Measurements from ENCODE around the gene BMAL1.
A peak's percentile ranks its signal among the peaks of the same experiment; 100 is the strongest.

Gene BMAL1

DNA sequence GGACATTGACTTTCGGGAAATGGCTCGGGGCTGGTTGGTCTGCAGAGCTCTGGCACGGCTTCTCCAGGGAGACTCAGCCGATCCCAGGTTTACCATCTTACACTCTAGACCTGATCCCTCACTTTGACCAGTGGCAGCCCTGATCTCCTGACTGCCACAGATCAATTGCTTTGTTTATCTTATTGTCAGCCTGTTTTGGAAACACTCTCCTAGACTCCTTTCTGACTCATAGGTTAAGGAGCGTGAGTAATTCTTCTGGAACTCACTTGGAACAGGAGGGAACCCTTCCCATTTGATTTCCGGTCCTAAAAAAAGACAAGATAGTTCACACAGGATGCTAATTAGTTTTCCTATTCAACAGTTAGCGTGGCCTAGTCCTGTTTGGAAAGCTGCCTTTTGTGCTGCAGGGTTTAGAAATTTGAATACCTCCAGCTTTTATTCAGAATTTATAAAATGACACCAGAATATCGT, 16.0 kb upstream of the BMAL1 start:
- no peak for DNase-seq

DNA sequence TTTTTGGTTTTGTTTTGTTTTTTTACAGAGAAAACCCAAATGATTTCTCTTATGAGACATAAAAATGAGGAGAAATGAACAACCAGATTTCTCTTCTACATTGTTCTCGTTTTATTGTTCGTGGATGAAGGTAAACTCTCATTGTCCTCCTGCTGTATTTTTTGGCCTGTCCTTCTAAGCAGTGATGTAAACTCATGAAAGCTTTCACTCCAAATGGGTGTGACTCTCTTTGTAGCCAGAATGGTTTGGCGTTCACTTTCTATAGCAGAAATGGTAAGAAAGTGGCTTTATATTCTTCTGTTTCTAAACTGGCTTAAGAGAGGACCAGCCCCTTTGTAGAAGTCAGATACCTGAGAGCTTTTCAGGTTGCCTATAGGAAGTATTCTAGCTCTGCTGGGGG, 15.5 kb upstream of the BMAL1 start:
- no peak for DNase-seq

DNA sequence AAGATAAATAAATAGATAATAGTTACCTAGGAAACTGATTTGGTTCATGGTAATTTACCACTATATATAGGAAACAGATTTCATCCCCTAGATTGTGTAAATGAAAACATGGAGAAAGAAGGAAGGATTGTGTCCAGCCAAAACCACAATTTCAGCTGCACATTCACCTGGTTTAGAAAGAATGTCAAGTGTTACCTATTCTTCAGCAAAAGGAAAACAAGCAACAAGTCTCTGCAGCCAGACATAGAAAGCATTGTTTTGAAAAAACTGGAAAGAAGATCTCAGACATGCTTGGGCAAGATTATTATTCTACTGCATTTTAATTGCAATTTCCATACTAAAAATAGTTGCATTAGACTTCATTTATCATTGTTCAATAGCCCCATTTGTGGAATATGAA, 8.8 kb upstream of the BMAL1 start:
- DNase-seq, result no peak

DNA sequence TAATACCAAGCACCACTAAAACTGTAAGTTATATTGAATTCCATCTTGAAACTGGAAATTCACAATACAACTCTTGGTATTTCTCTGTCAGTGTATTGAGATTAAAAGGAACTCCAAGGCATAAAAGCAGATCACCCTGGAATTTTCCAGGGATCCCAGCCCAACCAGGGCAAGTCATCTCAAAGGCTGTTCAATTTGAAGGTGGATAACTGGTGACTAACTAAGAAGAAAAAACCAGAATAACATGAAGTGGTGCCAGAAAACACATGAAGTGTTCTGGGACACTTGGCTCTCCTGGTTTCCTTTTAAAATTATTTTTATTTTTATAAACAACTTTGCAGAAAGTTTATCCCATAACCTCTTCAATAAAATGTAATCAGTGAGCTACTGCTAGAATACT, 7.8 kb upstream of the BMAL1 start:
- DNase-seq, result no peak

DNA sequence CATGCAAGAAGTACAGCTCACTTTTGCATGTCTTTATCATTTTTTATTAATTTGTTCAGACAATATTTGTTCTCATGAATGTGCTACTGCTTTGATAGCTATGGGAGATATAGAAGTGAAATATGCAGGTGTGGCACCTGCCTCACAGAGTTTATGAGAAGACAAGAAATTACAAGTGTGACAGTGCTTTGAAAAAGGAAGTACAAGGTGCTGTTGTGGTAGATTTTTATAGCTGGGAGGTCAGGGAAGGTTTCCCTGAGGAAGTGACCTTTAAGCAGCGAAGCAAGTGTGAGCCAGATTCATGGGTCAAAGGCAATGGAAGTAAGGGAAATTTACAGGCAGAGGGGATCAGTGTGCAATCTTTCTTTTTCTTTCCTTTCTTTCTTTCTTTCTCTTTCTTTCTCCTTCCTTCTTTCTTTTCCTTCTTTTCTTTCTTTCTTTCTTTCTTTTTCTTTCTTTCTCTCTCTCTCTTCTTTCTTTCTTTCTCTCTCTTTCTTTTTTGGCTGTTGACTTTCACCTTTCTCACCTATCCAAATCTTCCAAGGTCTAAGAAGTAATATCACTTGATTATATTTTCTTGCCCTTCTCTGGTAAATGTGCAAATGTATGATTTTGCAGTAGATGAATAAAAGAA, 6.4 kb upstream of the BMAL1 start:
- DNase-seq, result peak in 2 of 4 experiments; percentile 14 to 21

DNA sequence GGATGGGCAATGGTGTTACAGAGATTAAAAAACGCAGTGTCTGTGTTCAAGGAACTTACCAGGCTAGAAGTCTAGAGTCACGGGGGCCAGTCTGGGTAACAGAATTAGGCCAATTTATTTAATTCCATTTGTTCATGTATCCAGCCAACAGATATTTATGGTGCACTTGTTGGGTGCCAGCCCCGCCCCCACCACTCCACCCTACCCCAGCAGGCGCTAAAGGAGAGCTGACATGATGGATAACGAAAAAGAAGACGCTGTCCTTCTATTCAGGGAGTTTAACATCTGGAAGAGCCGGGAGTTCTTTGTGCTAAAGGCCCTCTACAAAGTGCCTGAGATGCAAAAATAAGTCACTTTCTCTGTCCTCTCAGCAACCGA, 1.1 kb upstream of the BMAL1 start:
- DNase-seq, result peak in 1 of 4 experiments; percentile 15

DNA sequence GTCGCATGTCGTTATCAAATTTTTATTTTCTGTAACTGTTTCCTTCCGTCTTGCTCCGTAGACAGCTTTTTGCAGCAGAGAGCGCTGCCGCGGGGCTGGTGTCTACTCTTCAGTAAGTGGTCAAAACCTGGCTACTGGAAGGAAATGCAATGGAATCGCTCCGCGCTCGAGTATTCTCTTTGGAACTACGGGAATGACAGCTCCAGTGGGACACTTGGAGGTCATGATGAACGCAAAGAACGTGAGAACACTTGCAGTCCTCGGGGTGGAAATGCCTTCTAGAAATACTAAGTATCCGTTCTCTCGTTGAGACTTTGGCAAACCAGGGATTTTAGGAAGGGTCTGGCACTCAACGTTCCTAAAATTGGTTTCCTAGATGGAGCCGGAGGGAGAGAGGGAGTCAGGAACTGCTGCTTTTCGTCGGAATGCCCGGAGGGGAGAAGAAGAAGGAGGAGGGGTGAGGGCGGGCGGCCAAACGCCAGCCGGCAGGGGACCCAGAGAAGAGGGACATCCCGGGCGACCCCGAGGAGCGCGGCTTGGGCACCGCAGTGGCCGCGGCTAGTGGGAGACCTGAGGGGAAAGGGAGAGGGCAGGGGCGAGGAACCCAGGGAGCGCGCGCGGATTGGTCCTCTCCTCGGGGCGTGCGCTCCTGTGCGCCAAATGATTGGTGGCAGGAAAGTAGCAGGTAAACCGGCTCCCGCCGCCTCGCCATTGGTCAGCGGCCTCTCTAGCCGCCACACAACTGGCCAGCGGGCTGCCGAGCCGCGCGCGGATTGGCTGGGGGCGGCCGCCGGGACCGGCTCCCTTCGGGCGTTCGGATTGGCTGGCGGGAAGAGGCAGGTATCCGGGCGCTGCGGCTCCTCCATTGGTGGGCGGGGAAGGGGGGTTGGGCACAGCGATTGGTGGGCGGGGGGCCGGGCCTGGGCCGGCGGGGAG, 490 bp upstream of the BMAL1 start:
- DNase-seq, result peak; percentile 98 to 99 (median 99)

DNA sequence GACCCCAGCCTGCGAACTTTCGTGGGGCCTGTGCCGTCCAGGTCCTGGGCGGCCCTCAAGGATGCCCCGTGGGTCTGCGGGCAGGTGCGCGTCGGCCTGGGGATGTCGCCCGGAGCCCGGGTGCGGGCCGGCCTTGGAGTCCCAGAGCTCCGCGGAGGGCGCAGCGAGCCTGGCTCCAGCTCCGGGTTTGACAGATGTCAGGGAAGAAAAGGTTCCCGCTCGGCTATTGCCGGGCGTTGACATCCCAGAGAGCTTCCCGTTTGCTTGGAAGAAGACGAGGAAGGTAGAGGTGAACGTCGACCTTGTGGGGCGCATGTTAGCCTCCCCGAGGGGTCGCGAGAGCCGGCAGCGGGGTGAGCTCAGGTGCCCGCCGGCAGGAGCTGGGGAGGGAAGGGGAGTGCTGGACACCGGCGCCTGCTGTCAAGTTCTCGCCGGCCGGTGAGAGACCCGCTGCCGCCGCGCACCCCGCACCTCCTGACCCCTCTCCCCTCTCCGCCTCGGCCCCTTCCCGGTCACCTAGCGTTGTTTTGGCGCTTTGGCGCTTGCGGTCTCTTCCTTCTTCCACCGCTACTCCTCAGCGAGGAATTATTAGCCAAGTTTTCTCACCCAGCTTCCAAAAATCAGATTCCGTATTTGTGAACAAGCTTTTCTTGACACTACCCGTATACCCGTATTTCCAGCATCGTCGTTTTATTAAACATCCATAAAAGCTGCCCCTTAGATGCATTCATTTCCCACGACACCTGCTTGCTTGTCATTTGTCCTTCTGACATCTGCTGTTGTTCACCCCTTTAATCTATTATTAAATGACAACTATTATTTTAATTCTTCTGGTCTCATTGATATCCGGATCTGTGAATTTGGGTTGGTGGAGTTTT, 1.3 kb downstream of the BMAL1 start:
- DNase-seq, result peak; percentile 2 to 33 (median 18)

DNA sequence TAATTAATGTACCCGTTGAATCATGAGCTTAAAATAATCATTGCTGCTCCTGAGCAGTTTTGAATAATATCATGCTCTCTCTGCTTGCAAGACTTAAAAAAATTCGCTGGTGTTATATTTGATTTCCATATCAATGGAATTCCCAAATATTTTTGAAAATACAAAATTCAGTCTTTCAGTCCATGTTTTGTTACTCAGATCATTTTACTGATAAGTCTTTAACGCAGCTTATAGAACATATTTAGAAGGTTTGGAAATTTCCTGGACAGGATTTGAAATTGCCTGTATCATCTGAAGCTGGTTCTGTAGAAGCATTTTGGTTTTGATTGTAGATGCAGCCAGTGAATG, 1.9 kb downstream of the BMAL1 start:
- DNase-seq, result no peak

DNA sequence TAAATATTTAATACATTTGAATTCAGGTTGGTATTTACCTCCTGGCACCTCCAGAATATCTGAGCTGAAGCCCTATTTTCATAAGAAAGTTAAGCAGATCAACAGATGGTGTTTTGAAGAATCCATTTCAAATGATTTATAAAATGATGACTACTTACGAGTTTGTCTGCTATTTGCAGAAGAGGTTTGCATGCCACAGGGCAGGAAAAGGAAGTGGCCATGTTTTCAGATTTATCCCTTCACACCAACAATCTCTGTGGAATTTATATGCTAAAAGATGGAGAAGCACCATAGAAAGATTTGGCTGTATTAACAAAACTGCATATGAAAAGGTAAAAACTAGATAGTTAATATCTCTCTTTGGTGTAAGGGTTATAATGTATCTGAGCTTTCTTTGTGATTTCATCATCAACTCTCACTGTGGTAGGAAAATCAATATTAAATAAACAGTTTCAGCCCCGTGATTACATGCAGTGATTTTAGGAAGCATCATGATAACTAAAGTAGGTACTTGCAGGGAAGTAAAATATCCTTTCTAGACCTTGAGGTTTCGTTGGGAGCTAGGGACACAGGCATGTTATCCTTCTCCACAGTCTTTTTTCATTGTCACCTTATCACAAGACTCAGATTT, 2.6 kb downstream of the BMAL1 start:
- peak in 3 of 4 experiments; percentile 32 to 44 (median 41) for DNase-seq

DNA sequence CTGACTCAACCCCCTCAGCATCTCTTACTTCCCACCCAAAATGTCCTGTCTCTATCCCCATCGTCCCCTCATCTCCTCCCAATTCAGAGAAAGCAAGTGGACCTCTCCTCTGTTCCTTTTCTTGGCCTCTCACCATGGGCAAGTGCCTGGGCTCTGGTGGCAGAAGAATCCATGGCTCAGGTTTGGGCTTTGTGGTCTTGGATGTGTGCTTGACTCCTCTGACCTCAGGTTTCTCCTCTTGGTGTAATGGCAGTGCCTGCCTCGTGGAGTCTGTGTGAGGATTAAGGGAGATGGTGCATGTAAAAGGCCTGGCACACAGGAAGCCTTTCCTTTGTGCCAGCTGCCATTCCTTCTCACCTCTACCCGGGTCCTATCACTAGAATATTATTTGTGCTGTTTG, 3.2 kb downstream of the BMAL1 start:
- no peak for DNase-seq

DNA sequence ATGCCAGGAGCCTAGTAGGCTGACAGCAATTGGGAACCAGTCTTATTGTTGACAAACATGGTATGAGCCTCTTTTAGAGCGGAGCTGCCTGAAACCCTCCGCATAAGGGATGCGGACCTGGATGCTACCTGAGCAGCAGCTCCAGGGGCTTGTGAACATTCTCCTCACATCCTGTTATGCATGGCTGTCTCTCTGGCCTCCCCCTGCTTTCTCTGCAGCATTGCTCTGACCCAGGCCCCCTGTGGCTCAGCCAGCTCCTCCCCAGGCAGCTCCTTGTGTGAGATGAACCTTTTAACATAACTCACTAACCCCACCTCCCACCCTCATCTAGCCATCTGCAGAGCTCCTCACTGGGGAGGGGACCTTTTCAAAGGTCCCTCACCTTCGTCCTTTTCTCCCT, 6.0 kb downstream of the BMAL1 start:
- no peak for DNase-seq

DNA sequence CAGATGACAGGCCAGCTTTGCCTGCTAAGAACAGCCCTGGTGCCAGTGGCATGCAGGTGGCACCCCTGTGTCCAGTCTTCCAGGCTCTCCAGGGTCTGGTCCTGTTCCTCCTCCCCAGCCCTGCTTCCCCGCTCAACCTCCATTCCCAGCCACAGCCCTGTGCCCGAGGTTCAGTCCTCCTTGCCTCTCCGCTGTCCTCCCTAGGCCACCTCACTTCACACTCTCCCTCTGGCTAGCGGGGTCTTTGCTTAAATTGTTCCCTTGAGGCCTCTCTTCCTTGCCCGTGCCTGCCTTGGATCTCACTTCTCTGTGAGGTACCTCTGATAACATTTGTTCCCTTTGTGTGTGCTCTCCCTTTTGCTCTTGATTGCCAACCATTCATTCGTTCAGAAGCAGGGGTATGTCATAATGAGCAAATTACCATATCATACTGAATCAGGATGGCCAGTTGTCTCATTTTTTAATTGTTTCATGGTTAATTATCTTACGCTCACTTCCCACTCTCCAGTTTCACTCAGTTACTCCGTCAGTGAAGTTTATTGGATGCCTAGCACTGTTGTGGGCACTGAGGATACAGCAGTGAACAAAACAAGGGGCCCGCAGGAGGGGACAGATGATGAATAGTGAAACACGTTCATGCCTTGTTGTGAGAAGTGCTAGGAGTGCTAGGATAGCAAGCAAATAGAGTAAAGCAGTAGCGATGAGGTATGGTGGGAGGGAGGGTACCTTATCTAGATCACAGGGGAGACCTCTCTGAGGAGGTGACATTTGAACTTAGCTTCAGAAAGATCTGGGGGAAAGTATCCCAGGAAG, 7.4 kb downstream of the BMAL1 start:
- no peak for DNase-seq

DNA sequence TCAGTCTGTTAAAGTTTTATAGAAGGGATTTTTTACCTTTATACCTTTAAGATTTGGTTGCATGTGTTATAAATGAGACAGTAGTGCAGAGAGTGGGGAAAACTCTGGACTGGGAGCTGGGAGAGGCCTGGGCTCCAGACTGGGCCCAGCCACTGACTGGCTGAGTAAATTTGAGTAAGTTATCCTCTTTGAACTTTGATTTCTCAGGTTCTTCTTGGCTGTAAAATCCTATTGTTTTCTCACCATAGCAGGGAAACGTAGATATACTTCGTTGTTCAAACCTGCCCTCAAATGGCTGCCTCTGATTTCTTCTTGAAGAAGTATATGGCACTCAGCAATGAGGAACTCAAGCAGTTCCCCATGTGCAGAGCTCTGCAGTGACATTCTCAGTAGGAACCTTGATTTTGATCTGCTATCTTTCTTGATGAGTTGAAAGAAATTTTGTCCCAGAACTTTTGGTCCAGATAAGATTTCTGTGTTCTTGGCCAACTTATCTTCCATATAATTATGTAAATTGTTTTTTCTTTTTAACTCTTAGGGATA, 8.8 kb downstream of the BMAL1 start:
- peak; percentile 42 to 59 (median 50) for DNase-seq

DNA sequence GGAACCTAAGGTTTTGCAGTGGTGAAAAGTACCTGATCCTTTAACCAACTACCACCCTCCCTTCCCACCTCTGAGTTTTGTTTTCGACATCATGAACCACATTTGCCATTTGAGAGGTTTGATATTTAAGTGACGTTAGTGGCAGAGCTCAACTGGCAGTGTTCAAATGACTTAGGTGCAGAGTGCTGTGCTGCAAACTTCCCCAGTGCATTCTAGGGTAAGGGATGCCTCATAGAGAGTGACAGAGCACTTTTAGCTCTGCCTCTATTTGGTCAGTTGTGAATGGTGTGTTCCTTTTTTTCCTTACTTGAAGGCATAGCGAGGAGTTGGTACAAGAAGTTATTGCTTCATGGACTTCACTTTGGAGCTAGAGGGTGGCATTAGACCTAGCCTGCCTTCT, 9.4 kb downstream of the BMAL1 start:
- DNase-seq, result peak; percentile 48 to 72 (median 65)

DNA sequence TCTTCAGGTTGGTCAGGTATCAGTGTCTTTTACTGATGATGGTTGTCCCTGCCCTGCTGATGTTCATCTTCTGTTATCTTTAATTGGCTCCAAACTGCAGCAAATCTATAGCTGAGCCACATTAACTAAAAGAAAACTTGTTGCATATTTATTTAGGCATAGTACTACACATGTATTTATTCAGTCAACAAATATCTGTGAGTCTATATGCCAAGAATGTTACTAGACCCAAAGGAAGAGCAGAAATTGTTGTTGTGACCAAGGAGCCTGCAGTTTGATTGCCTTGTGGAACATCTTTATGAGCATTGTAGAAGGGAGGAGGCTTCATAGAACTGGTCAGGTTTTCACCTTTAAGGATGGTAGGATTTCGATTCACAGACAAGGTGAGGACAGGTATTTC, 10.1 kb downstream of the BMAL1 start:
- no peak for DNase-seq

DNA sequence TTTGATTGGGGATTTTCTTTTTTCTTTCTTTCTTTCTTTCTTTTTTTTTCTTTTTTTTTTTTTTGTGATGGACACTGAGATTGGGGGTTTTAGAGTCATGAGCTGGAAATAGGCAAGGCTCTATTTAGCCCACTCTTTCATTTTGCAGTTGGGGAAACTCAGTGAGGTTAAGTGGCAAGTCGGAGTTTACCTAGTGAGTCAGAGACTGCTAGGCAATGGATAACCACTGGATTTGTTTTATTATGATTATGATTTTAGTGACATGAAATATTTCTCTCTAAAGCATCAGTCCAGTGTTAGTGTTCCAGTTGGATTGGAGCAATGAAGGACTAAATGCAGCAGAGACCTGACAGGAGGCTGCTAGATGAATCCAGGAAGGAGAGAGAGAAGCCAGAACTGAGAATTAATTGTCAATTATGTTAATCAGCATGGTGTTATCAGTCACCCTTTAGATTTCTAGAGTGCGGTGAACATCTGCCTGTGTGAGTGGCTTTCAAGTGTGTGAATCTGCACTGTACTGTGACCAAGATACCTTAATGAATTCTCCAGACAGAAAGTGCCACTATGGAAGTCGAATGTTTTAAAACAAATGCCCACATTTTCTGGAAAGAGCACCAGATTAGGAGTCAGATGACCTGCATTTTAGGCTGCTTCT, 10.9 kb downstream of the BMAL1 start:
- DNase-seq, result no peak

DNA sequence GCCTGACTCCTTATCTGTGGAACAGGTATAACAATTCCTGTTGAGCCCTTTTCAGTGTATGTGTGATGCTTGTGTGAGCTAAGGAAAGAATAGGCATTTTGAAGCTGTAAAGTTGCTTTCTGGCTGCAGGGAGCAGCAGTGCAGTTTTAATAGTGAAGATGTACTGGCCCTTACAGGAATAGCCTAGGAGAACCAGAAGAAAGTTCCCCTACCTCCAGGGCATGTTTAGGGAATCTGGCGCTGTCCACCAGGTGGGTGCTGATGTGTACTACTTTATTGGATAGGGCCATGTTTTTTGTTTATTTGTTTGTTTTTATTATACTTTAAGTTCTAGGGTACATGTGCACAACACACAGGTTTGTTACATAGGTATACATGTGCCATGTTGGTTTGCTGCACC, 11.5 kb downstream of the BMAL1 start:
- DNase-seq, result peak in 1 of 4 experiments; percentile 35

DNA sequence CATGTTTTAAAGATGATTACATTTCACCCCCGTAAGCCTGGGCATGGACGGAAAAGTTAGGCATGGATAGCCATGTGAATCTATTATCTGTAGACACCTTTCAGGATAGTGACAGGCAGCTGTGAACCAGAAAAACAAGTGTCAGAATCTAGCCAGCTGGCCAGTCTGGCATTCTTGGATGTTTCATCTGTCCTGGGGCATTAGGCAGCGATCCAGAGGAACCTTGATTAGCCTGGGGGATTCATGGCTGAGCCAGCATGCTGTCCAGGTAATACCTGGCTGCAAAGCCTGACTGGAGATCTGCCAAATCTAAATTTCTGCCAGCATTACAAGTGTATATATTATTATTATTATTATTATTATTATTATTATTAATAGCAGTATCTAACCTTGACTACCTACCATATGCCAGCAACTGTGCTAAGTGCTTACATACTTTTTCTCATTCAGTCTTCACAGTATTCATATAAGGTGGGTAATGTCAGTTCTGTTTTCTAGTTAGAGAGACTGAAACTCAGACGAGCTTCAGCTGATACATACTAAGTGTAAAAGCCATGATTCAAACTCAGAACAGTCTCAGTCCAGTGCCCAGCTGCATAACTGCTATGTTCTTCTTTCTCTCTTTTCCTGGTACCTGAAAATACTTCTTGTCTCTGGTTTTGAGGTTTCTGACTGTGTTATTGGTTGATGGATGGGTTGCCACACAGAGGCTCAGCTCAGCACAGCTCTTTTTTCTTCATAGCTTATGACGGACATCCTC, 12.8 kb downstream of the BMAL1 start:
- no peak for DNase-seq

DNA sequence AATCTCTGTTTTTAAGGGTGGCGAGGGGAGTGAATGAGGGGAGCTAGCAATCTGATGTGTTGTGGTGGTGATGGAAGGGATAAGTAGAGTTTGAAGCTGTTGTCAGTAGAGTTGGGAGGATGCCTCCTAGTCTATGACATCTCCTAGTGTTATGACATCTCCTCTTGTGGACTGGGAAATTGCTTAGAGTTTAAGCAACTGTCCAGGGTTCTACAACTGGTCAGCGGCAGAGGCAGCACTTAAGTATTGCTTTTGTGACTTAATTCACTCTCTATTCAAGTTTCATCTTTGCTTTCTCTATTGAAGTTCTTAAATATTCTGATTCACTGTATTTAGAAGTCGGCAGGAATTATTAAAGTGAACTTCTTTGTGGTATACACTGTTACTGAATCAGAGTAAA, 13.8 kb downstream of the BMAL1 start:
- DNase-seq, result no peak
